C4-2B (cell line): ENCODE measurements around the gene PDZD2.

Experiments
- H3K27ac ChIP-seq: fragments of 450-650 bp; 2 replicates; pipeline ENCODE4 v1.5.1; 2017
- ZFX ChIP-seq: fragments of 450-650 bp; IDR thresholded peaks from 2 replicates; pipeline ENCODE4 v1.6.1; 2017
- TF ChIP-seq, protein P1 (sequence below): fragments of 450-650 bp; conservative IDR thresholded peaks from 2 replicates; pipeline ENCODE4 v1.5.1; 2017; ENCODE audit warnings: mild to moderate bottlenecking

PDZD2 gene

DNA sequence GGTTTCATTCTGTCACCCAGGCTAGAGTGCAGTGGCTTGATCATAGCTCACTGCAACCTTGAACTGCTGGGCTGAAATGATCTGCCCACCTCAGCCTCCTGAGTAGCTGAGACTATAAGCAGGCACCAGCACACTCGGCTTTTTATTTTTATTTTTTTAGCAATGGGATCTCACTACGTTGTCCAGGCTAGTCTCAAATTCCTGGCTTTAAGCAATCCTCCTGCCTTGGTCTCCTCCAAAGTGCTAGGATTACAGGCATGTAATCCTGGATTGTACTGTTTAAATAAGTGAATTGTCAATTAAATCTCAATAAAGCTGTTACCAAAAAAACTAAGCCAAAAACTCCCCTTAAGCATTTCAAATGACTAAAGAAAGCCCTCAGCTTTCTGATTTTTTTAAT is 516.3 kb downstream of the PDZD2 start:
- TF ChIP-seq ZFX: no peak
- TF ChIP-seq, protein P1, sequence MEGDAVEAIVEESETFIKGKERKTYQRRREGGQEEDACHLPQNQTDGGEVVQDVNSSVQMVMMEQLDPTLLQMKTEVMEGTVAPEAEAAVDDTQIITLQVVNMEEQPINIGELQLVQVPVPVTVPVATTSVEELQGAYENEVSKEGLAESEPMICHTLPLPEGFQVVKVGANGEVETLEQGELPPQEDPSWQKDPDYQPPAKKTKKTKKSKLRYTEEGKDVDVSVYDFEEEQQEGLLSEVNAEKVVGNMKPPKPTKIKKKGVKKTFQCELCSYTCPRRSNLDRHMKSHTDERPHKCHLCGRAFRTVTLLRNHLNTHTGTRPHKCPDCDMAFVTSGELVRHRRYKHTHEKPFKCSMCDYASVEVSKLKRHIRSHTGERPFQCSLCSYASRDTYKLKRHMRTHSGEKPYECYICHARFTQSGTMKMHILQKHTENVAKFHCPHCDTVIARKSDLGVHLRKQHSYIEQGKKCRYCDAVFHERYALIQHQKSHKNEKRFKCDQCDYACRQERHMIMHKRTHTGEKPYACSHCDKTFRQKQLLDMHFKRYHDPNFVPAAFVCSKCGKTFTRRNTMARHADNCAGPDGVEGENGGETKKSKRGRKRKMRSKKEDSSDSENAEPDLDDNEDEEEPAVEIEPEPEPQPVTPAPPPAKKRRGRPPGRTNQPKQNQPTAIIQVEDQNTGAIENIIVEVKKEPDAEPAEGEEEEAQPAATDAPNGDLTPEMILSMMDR: no peak
- H3K27ac ChIP-seq: peak overlapping the region; percentile 42

DNA sequence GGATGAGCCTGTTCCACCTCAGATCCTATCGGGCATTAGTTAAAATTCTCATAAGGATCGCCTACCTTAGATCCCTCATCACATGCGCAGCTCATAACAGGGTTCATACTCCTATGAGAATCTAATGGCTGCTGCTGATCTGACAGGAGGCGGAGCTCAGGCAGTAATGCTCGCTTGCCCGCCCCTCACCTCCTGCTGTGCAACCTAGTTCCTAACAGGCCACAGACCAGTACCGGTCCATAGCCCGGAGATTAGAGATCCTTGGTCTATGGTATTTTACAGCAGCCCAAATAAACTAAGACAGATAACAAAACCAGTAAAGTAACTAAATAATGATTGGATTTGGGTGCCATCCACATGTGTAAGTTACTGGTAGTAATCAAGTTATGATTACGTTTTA is 517.7 kb downstream of the PDZD2 start:
- H3K27ac ChIP-seq: no peak overlapping the region
- TF ChIP-seq ZFX: no peak
- TF ChIP-seq, protein P1: no peak

DNA sequence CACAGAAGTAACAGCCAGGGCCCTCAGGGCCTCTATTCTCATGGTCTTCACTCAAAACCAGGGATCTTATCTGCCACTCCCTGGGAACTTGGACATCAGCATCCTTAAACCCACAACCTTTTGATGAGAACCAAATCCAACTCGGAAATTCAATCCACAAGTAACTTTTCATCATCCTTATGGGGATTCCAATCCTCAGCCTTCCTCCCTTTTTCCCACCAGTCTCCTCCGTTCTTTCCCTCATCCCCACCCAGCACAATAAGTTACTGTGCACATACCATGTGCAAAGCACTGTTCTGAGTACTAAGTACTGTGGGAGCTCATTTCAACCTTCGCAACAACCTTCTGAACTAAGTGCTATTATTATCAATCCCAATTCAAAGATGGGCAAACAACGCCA is 518.1 kb downstream of the PDZD2 start:
- TF ChIP-seq, protein P1: no peak
- no peak for TF ChIP-seq ZFX
- no peak overlapping the region for H3K27ac ChIP-seq

DNA sequence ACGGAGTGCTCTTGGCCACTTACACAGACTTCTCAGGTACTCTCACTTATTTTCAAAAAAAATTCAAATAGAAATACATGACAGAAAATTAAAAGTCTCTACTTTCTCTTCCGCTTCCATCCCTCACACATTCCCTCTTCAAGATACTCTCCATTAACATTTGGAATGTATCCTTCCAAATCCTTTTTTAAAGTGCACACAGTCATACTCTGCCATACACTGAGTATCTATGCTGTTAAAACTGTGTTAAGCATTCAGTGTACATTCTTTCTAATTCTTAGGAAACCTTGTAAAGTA is 519.7 kb downstream of the PDZD2 start:
- no peak overlapping the region for H3K27ac ChIP-seq
- TF ChIP-seq, protein P1: no peak
- no peak for TF ChIP-seq ZFX

DNA sequence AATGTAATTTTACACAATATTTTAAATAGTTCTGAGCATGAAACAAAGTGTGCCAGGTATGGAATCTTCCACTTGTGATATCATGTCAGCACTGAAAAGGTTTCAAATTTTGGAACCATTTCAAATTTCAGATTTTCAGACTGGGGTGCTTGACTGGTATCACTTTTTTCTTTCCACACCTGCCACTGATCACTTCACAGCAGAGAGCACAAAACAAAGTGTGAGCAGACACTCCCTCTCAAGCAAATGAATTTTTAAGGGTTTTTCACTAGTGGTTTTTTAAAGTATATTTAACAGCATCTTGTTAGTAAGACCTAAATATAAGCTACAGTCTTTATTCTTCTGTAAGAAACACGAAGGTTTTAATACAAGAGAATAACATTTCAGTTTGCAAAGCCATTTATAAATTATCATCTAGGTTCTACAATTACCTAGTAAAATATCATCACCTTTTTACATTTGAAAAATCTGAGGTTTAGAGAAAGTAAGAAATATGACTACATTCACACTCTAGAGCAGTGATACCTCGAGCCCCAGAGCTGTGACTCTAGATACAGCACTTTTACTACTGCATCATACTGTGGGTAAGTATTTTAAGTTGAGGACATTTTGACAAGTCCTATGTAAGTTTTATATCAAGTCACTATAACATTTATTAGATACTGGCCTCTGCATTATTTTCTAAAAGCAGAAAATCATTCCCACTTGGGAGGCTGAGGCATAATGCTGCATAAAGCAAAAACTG is 520.6 kb downstream of the PDZD2 start:
- TF ChIP-seq ZFX: no peak
- TF ChIP-seq, protein P1: no peak
- no peak overlapping the region for H3K27ac ChIP-seq

DNA sequence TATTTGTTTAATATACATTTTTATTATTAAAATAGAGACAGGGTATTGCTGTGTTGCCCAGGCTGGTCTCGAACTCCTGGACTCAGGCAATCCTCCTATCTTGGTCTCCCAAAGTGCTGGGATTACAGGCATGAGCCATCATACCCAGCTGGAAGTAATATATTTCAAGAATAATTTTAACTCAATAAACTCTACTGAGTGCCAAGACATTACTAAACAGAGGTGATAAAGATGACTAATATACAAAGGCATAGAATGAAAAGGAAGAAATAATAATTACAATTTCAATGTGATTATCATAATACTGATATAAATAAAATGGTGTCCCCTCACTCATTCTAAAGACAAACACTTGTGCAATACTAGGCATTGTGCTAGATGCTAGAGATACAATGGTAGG is 521.3 kb downstream of the PDZD2 start:
- TF ChIP-seq, protein P1: no peak
- no peak for TF ChIP-seq ZFX
- no peak overlapping the region for H3K27ac ChIP-seq
